Erythroblast (primary cell): ENCODE measurements around the gene STT3A.

ENCODE experiments used
- GATA1 ChIP-seq: IDR thresholded peaks from 2 replicates; pipeline ENCODE4 v1.6.1; 2011; ENCODE audit warnings: low read depth, mild to moderate bottlenecking, control low read depth, low read length, moderate library complexity
- POLR2A ChIP-seq: IDR thresholded peaks from 2 replicates; pipeline ENCODE4 v1.6.1; 2011; ENCODE audit warnings: mild to moderate bottlenecking, low read length

DNA sequence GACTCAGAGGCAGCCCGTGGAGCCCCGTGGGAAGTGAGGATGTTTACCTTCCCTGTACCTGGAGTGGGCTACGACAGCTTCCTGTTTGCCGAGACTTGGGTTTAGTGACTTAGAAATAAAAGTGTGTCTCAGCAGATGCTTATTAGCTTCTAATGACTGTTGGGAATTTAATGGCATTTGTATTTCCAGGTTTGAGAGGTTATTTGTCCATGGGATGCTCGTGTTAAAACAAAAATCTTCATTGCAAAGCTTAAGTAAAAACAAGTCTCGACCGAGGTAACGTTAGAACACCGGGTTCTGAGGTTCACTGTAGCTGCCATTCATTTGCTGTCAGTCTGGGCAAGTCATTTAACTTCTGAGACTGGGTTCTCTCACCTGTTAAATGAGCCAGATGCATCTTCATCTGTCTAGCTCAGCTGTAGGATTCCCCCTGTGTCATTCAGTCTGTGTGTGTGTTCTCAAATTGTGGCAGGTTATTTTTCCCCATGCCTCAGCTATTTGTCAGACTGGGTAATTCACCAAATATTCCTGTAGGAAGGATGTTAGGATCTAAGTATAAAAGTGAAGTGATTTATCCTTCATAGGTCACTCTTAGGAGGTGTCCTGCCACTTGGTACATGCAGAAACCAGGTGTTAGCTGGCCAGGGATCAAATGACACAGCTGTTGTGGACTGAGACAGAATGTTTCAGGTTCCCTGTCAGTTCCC, 22.6 kb upstream of the STT3A start:
- TF ChIP-seq POLR2A (no peak), GATA1 (no peak)
